HEK293 (cell line): Measurements from ENCODE around the gene KDM3B.

ENCODE experiments used
- CTCF ChIA-PET: fragments of 350-600 bp; formaldehyde crosslinking; extraction: SDS; loops from one replicate; lab custom pipeline; 2021; ENCODE audit warnings: antibody characterized with exemption; lab: Yijun Ruan, JAX
- POLR2A ChIA-PET: fragments of 300-600 bp; formaldehyde crosslinking; extraction: SDS; loops from one replicate; lab custom pipeline; 2020; ENCODE audit warnings: antibody characterized with exemption, inconsistent platforms; lab: Yijun Ruan, JAX
- H3K27ac ChIP-seq: fragments of 200-500 bp; sonication (Bioruptor generic); 2 replicates; pipeline ENCODE4 v1.5.1; 2014; ENCODE audit warnings: low read depth, low read length, control low read depth, inconsistent platforms; ENCODE audit errors: extremely low read depth
- H3K36me3 ChIP-seq, 2 experiments: fragments of 200-500 bp in 1 of 2; sonication (Bioruptor generic) in 1 of 2; 1 replicate in 1 of 2; 2 replicates in 1 of 2; pipeline ENCODE4 v1.5.1; 2014 to 2017; ENCODE audit warnings: inconsistent platforms in 2 of 2, low read length in 2 of 2; ENCODE audit not compliant: control insufficient read depth in 2 of 2, insufficient read depth in 1 of 2
- H3K4me1 ChIP-seq: fragments of 200-500 bp; sonication (Bioruptor generic); 2 replicates; pipeline ENCODE4 v1.5.1; 2014; ENCODE audit warnings: mild to moderate bottlenecking, low read length, inconsistent platforms; ENCODE audit not compliant: control insufficient read depth, insufficient read depth
- H3K4me3 ChIP-seq: 2 replicates; pipeline ENCODE4 v1.5.1; 2011; ENCODE audit warnings: low read depth, mild to moderate bottlenecking, control low read depth, low read length, moderate library complexity
- H3K9me3 ChIP-seq: fragments of 200-500 bp; sonication (Bioruptor generic); 2 replicates; pipeline ENCODE4 v1.5.1; 2014; ENCODE audit warnings: low read depth, low read length, inconsistent platforms; ENCODE audit not compliant: control insufficient read depth, insufficient read depth
- FEZF1 ChIP-seq: fragments of 450-650 bp; formaldehyde crosslinking; IDR thresholded peaks from 2 replicates; pipeline ENCODE4 v1.5.1; 2016; ENCODE audit warnings: missing biosample characterization, missing genetic modification characterization
- GLIS1 ChIP-seq: fragments of 450-650 bp; formaldehyde crosslinking; IDR thresholded peaks from 2 replicates; pipeline ENCODE4 v1.5.1; 2016; ENCODE audit warnings: missing biosample characterization, missing genetic modification characterization
- ZNF214 ChIP-seq: fragments of 450-650 bp; formaldehyde crosslinking; IDR thresholded peaks from 2 replicates; pipeline ENCODE4 v1.5.1; 2017; ENCODE audit warnings: missing biosample characterization, mild to moderate bottlenecking, missing genetic modification characterization, borderline replicate concordance
- ZNF335 ChIP-seq: fragments of 450-650 bp; formaldehyde crosslinking; conservative IDR thresholded peaks from 2 replicates; pipeline ENCODE4 v1.5.1; 2016; ENCODE audit warnings: missing biosample characterization, missing genetic modification characterization
- ZNF529 ChIP-seq: fragments of 450-650 bp; formaldehyde crosslinking; IDR thresholded peaks from 2 replicates; pipeline ENCODE4 v1.5.1; 2017; ENCODE audit warnings: missing genetic modification characterization, missing biosample characterization; ENCODE audit not compliant: insufficient replicate concordance
- ZNF658 ChIP-seq: fragments of 450-650 bp; formaldehyde crosslinking; IDR thresholded peaks from 2 replicates; pipeline ENCODE4; 2016; ENCODE audit warnings: missing biosample characterization, missing genetic modification characterization
- ZNF670 ChIP-seq: fragments of 450-650 bp; formaldehyde crosslinking; IDR thresholded peaks from 2 replicates; pipeline ENCODE4 v1.5.1; 2016; ENCODE audit warnings: missing biosample characterization, missing genetic modification characterization, low read depth
- ZNF677 ChIP-seq: fragments of 450-650 bp; IDR thresholded peaks from 2 replicates; pipeline ENCODE4 v1.5.0; 2018; ENCODE audit warnings: missing biosample characterization, mild to moderate bottlenecking, missing genetic modification characterization, moderate library complexity
- ZNF692 ChIP-seq: fragments of 450-650 bp; formaldehyde crosslinking; IDR thresholded peaks from 2 replicates; pipeline ENCODE4 v1.5.1; 2016; ENCODE audit warnings: missing biosample characterization, missing genetic modification characterization
- ZNF701 ChIP-seq: fragments of 450-650 bp; formaldehyde crosslinking; IDR thresholded peaks from 2 replicates; pipeline ENCODE4 v1.5.1; 2016; ENCODE audit warnings: missing biosample characterization, missing genetic modification characterization
- ZNF777 ChIP-seq: fragments of 450-650 bp; formaldehyde crosslinking; IDR thresholded peaks from 2 replicates; pipeline ENCODE4 v1.5.1; 2017; ENCODE audit warnings: missing biosample characterization, missing genetic modification characterization, borderline replicate concordance
- ZSCAN16 ChIP-seq: fragments of 450-650 bp; formaldehyde crosslinking; IDR thresholded peaks from 2 replicates; pipeline ENCODE4 v1.5.1; 2016; ENCODE audit warnings: missing biosample characterization, missing genetic modification characterization
- TF ChIP-seq, protein P1 (sequence below): fragments of 450-650 bp; formaldehyde crosslinking; IDR thresholded peaks from 2 replicates; pipeline ENCODE4 v1.5.1; 2016; ENCODE audit warnings: missing biosample characterization, missing genetic modification characterization, borderline replicate concordance
- TF ChIP-seq, protein P2 (sequence below): fragments of 450-650 bp; formaldehyde crosslinking; IDR thresholded peaks from 2 replicates; pipeline ENCODE4 v1.5.1; 2016; ENCODE audit warnings: missing biosample characterization, missing genetic modification characterization
- TF ChIP-seq, protein P3 (sequence below): fragments of 450-650 bp; formaldehyde crosslinking; conservative IDR thresholded peaks from 2 replicates; pipeline ENCODE4 v1.5.1; 2016; ENCODE audit warnings: low read depth, missing biosample characterization, missing genetic modification characterization

The KDM3B gene

DNA sequence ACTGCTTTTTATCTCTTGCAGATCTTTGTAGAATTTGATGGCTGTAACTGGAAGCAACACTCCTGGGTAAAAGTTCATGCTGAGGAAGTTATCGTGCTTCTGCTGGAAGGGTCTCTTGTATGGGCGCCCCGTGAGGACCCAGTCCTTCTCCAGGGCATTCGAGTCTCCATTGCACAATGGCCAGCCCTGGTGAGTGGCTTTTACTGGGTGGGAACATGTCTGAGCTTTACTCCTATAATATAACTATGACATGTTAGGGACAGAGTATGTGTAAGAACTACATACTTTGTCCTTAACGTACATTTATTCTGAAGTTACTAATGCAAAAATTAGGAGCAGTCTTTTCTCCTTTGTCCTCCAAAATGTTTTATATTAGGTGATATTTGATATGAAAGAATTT lies 20.2 kb downstream of the KDM3B start:
- H3K36me3 ChIP-seq: peaks cover 15 to 29% of the 10 kb centered on the region in 2 experiments
- peaks cover 14% of the 10 kb centered on the region for H3K4me1 ChIP-seq
- TF ChIP-seq ZNF335 (tag by site-specific recombination): no peak
- TF ChIP-seq ZSCAN16: no peak
- no peak for TF ChIP-seq ZNF677 (tag by site-specific recombination)
- TF ChIP-seq, protein P1, sequence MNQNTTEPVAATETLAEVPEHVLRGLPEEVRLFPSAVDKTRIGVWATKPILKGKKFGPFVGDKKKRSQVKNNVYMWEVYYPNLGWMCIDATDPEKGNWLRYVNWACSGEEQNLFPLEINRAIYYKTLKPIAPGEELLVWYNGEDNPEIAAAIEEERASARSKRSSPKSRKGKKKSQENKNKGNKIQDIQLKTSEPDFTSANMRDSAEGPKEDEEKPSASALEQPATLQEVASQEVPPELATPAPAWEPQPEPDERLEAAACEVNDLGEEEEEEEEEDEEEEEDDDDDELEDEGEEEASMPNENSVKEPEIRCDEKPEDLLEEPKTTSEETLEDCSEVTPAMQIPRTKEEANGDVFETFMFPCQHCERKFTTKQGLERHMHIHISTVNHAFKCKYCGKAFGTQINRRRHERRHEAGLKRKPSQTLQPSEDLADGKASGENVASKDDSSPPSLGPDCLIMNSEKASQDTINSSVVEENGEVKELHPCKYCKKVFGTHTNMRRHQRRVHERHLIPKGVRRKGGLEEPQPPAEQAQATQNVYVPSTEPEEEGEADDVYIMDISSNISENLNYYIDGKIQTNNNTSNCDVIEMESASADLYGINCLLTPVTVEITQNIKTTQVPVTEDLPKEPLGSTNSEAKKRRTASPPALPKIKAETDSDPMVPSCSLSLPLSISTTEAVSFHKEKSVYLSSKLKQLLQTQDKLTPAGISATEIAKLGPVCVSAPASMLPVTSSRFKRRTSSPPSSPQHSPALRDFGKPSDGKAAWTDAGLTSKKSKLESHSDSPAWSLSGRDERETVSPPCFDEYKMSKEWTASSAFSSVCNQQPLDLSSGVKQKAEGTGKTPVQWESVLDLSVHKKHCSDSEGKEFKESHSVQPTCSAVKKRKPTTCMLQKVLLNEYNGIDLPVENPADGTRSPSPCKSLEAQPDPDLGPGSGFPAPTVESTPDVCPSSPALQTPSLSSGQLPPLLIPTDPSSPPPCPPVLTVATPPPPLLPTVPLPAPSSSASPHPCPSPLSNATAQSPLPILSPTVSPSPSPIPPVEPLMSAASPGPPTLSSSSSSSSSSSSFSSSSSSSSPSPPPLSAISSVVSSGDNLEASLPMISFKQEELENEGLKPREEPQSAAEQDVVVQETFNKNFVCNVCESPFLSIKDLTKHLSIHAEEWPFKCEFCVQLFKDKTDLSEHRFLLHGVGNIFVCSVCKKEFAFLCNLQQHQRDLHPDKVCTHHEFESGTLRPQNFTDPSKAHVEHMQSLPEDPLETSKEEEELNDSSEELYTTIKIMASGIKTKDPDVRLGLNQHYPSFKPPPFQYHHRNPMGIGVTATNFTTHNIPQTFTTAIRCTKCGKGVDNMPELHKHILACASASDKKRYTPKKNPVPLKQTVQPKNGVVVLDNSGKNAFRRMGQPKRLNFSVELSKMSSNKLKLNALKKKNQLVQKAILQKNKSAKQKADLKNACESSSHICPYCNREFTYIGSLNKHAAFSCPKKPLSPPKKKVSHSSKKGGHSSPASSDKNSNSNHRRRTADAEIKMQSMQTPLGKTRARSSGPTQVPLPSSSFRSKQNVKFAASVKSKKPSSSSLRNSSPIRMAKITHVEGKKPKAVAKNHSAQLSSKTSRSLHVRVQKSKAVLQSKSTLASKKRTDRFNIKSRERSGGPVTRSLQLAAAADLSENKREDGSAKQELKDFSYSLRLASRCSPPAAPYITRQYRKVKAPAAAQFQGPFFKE: no peak
- no peak for TF ChIP-seq ZNF214 (tag by site-specific recombination)
- TF ChIP-seq ZNF701: no peak
- no peak for TF ChIP-seq ZNF670 (tag by site-specific recombination)
- no peak for TF ChIP-seq ZNF692 (tag by site-specific recombination)
- no peak for TF ChIP-seq ZNF529 (tag by site-specific recombination)
- TF ChIP-seq, protein P2, sequence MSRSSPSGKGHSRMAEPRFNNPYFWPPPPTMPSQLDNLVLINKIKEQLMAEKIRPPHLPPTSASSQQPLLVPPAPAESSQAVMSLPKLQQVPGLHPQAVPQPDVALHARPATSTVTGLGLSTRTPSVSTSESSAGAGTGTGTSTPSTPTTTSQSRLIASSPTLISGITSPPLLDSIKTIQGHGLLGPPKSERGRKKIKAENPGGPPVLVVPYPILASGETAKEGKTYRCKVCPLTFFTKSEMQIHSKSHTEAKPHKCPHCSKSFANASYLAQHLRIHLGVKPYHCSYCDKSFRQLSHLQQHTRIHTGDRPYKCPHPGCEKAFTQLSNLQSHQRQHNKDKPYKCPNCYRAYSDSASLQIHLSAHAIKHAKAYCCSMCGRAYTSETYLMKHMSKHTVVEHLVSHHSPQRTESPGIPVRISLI (tag by site-specific recombination): no peak
- TF ChIP-seq GLIS1: no peak
- no peak for TF ChIP-seq ZNF777 (tag by site-specific recombination)
- TF ChIP-seq ZNF658 (tag by site-specific recombination): no peak
- no peak for TF ChIP-seq FEZF1 (tag by site-specific recombination)
- TF ChIP-seq, protein P3, sequence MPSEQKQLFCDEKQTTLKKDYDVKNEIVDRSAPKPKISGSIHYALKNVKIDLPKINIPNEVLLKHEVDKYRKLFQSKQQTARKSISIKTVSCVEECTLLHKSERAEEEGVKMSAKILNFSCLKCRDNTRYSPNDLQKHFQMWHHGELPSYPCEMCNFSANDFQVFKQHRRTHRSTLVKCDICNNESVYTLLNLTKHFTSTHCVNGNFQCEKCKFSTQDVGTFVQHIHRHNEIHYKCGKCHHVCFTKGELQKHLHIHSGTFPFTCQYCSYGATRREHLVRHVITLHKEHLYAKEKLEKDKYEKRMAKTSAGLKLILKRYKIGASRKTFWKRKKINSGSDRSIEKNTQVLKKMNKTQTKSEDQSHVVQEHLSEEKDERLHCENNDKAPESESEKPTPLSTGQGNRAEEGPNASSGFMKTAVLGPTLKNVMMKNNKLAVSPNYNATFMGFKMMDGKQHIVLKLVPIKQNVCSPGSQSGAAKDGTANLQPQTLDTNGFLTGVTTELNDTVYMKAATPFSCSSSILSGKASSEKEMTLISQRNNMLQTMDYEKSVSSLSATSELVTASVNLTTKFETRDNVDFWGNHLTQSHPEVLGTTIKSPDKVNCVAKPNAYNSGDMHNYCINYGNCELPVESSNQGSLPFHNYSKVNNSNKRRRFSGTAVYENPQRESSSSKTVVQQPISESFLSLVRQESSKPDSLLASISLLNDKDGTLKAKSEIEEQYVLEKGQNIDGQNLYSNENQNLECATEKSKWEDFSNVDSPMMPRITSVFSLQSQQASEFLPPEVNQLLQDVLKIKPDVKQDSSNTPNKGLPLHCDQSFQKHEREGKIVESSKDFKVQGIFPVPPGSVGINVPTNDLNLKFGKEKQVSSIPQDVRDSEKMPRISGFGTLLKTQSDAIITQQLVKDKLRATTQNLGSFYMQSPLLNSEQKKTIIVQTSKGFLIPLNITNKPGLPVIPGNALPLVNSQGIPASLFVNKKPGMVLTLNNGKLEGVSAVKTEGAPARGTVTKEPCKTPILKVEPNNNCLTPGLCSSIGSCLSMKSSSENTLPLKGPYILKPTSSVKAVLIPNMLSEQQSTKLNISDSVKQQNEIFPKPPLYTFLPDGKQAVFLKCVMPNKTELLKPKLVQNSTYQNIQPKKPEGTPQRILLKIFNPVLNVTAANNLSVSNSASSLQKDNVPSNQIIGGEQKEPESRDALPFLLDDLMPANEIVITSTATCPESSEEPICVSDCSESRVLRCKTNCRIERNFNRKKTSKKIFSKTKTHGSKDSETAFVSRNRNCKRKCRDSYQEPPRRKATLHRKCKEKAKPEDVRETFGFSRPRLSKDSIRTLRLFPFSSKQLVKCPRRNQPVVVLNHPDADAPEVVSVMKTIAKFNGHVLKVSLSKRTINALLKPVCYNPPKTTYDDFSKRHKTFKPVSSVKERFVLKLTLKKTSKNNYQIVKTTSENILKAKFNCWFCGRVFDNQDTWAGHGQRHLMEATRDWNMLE (tag by site-specific recombination): no peak
- POLR2A ChIA-PET: interaction anchor here (0.6 to 2.1 kb wide), 3 partner anchors 19 to 343 kb away, joined by 3 to 6 read pairs (median 3); partner anchors contain the start of gene KIF20A
- CTCF ChIA-PET: interaction anchor here (0.6 to 7.6 kb wide), 2 partner anchors 19 to 175 kb away, joined by 3 to 94 read pairs; partner anchors contain the start of gene KDM3B
- H3K27ac ChIP-seq: 0 out of 2 replicates have a peak overlapping the region, but pooled peaks have one; percentile 31
- no peak overlapping the region for H3K4me3 ChIP-seq
- no peaks in the 10 kb centered on the region for H3K9me3 ChIP-seq
